Pancreas (tissue), 10 donors: ENCODE measurements around the gene C1QTNF5. TPM values are rescaled to one million over a fixed set of nuclear protein-coding genes. Genes with fewer than 3 reads are reported as not detected.
A peak's percentile ranks its signal among the peaks of the same experiment; 100 is the strongest.

Experiments used
- ATAC-seq, 4 donors: fragments of 200-7000 bp; cut with Tn5 transposase; one replicate each; pipeline versions ENCODE4 v1.8.0 to v1.9.1; 2020; ENCODE audit warnings: mild to moderate bottlenecking in 4 of 4, moderate library complexity in 4 of 4
- DNase-seq, 6 donors: peaks; one replicate each; pipeline ENCODE4 v3.0.0-alpha.2; 2020
- FAIRE-seq: peaks from 2 replicates; lab custom pipeline; 2012; peaks lifted over from hg19 to GRCh38; lab: Jason Lieb, UNC
- H3K27ac ChIP-seq, 4 donors: fragments of 200-600 bp; sonication (generic); 1 replicate in 3 of 4; 2 replicates in 1 of 4; pipeline versions ENCODE4 v1.5.0 to v1.8.0; 2020
- H3K27me3 ChIP-seq, 4 donors: fragments of 200-600 bp; one replicate each; pipeline ENCODE4 v1.8.0; 2021
- H3K36me3 ChIP-seq, 3 donors: fragments of 200-600 bp; sonication (generic) in 1 of 3; one replicate each; pipeline versions ENCODE4 v1.5.0 to v1.8.0; 2020 to 2021
- H3K4me1 ChIP-seq, 3 donors: fragments of 200-600 bp; one replicate each; pipeline ENCODE4 v1.8.0; 2021
- H3K4me3 ChIP-seq, 4 donors: fragments of 200-600 bp; sonication (generic) in 2 of 4; one replicate each; pipeline versions ENCODE4 v1.5.0 to v1.8.0; 2020 to 2021
- H3K9me3 ChIP-seq, 4 donors: fragments of 200-600 bp; one replicate each; pipeline ENCODE4 v1.8.0; 2021
- CTCF ChIP-seq, 4 donors: fragments of 200-600 bp; sonication (generic) in 3 of 4; IDR thresholded peaks; one replicate each; pipeline versions ENCODE4 v1.5.0 to v1.8.0; 2021; ENCODE audit warnings: antibody characterized with exemption in 4 of 4
- WGBS, 2 donors: extraction: QIAGEN DNeasy Blood & Tissue Kit; methylation state at CpG; one replicate each; pipeline ENCODE4 v1.1.7; 2013; 5-methylcytosine and 5-hydroxymethylcytosine counted together
- intact Hi-C, 3 donors: fragments of 100-400 bp; cut with DNase I; formaldehyde crosslinking; loops; one replicate each; pipeline versions ENCODE4 v1.11.1 to v1.14.2; 2022
- polyA plus RNA-seq, 2 donors: library from polyadenylated mRNA; stranded (reverse); fragments of 200-250 nt; gene quantifications; one replicate each; pipeline ENCODE4 v1.2.3, GENCODE V29; 2013
- total RNA-seq, 6 donors: library from RNA; stranded (reverse); fragmentation: NEBNext Ultra II Directional in 4 of 6; extraction: Animal tissue kit (Norgen Biotek cat#: 25700) in 4 of 6; gene quantifications; one replicate each; pipeline versions ENCODE4 v1.2.1 to v1.2.4, GENCODE V29; 2021 to 2023
- donor health status: healthy with polysubstance abuse.
- donor health status: DM: no; HTN: no; CAD: no; lungs with moderate emphysema.
- donor health status: DM: no; HTN: no; CAD: no.
- donor health status: control.
- donor health status: control.
- donor health status: Bipolar disorder and iron deficiency.
- donor health status: DM: yes; HTN: yes; CAD: no.
- donor health status: DM: no; HTN: no; CAD: no.
- donor health status: DM: no; HTN: no; CAD: no.
- donor health status: DM: yes; HTN: yes; CAD: no.

The C1QTNF5 gene
- total and polyA plus RNA-seq, 8 donors, result 6.7 to 27.9 (median 15.7) TPM

- 88 to 91% methylated on average over 5 of the region's 5 CpGs for WGBS, 2 donors
- ATAC-seq, result no peak
- Histone ChIP-seq H3K27me3 (no peaks in the 10 kb centered on the region), H3K9me3 (no peaks in the 10 kb centered on the region), H3K4me1 (no peaks in the 10 kb centered on the region), H3K27ac (no peak overlapping the region), H3K4me3 (no peak overlapping the region), H3K36me3 (peaks cover 0 to 5% (median 0%) of the 10 kb centered on the region in 3 donors)
- DNase-seq, result no peak
- FAIRE-seq, result no peak
- intact Hi-C loops, result no loop called here
- TF ChIP-seq CTCF (IDR thresholded peaks at IDR 0.05), result no peak
Observed at GRCh38 chr11:119303227-119303718, 37.4 kb downstream of the C1QTNF5 start.

- 76 to 89% methylated on average over 3 of the region's 3 CpGs for WGBS, 2 donors
- no peaks in the 10 kb centered on the region for H3K27me3 ChIP-seq
- no peaks in the 10 kb centered on the region for H3K4me1 ChIP-seq
- intact Hi-C loops, result no loop called here
- ATAC-seq (no peak), DNase-seq (no peak), FAIRE-seq (no peak)
- no peak for TF ChIP-seq CTCF (IDR thresholded peaks at IDR 0.05)
- no peaks in the 10 kb centered on the region for H3K9me3 ChIP-seq
- no peak overlapping the region for H3K27ac ChIP-seq
- H3K36me3 ChIP-seq, result peaks cover 0 to 5% (median 0%) of the 10 kb centered on the region in 3 donors
- no peak overlapping the region for H3K4me3 ChIP-seq
Observed at GRCh38 chr11:119300198-119300964, 40.3 kb downstream of the C1QTNF5 start.

- intact Hi-C loops, result no loop called here
- DNase-seq, result no peak
Observed at GRCh38 chr11:119299416-119299815, 41.3 kb downstream of the C1QTNF5 start.

GRCh38 chr11:119298726-119299125, 42.0 kb downstream of the C1QTNF5 start:
- Histone ChIP-seq H3K36me3 (peaks cover 0 to 5% (median 0%) of the 10 kb centered on the region in 3 donors), H3K27ac (no peak overlapping the region), H3K27me3 (no peaks in the 10 kb centered on the region), H3K4me1 (no peaks in the 10 kb centered on the region), H3K4me3 (no peak overlapping the region), H3K9me3 (no peaks in the 10 kb centered on the region)
- DNase-seq, result no peak
- 87 to 89% methylated on average over 2 of the region's 2 CpGs for WGBS, 2 donors
- intact Hi-C loops, result no loop called here
- no peak for TF ChIP-seq CTCF (IDR thresholded peaks at IDR 0.05)
- peak in 2 of 4 donors; percentile 55 to 72 for ATAC-seq
- FAIRE-seq, result no peak

More at GRCh38 chr11:119299416-119299815, 41.3 kb downstream of the C1QTNF5 start:
- H3K4me1 ChIP-seq, result no peaks in the 10 kb centered on the region
- TF ChIP-seq CTCF (IDR thresholded peaks at IDR 0.05), result no peak
- no peaks in the 10 kb centered on the region for H3K27me3 ChIP-seq
- no peak for FAIRE-seq
- no peak overlapping the region for H3K4me3 ChIP-seq
- ATAC-seq, result no peak
- 95 to 97% methylated on average over 9 of the region's 9 CpGs for WGBS, 2 donors
- H3K9me3 ChIP-seq, result no peaks in the 10 kb centered on the region
- H3K36me3 ChIP-seq, result peaks cover 0 to 5% (median 0%) of the 10 kb centered on the region in 3 donors
- H3K27ac ChIP-seq, result no peak overlapping the region

- 42 to 48% methylated on average over 3 of the region's 3 CpGs for WGBS, 2 donors
- no peak for DNase-seq
- intact Hi-C loops, result no loop called here
Observed at GRCh38 chr11:119297938-119298337, 42.7 kb downstream of the C1QTNF5 start.

More at GRCh38 chr11:119297938-119298337, 42.7 kb downstream of the C1QTNF5 start:
- H3K4me1 ChIP-seq, result no peaks in the 10 kb centered on the region
- no peaks in the 10 kb centered on the region for H3K27me3 ChIP-seq
- H3K27ac ChIP-seq, result no peak overlapping the region
- no peak for ATAC-seq
- no peak for FAIRE-seq
- no peaks in the 10 kb centered on the region for H3K9me3 ChIP-seq
- no peak overlapping the region for H3K4me3 ChIP-seq
- no peaks in the 10 kb centered on the region for H3K36me3 ChIP-seq
- TF ChIP-seq CTCF (IDR thresholded peaks at IDR 0.05), result no peak
